BJ (cell line): ENCODE results near the gene RPL12. TPM values are rescaled to one million over a fixed set of nuclear protein-coding genes. Genes with fewer than 3 reads are reported as not detected.

Source experiments
- CTCF ChIA-PET: fragments of 350-600 bp; formaldehyde crosslinking; extraction: SDS; loops from one replicate; lab custom pipeline; 2021; ENCODE audit warnings: antibody characterized with exemption, inconsistent platforms; lab: Yijun Ruan, JAX
- POLR2A ChIA-PET: fragments of 300-600 bp; sonication (Branson Sonifier 250); formaldehyde crosslinking; extraction: SDS; loops from one replicate; lab custom pipeline; 2021; ENCODE audit warnings: antibody characterized with exemption; lab: Charles Lee
- DNase-seq: peaks from one replicate; pipeline ENCODE4 v3.0.0-alpha.2; 2011; ENCODE audit warnings: low read depth
- H3K27me3 ChIP-seq: 2 replicates; pipeline ENCODE4 v1.6.0; 2011; ENCODE audit warnings: low read length; ENCODE audit not compliant: control insufficient read depth, insufficient read depth
- H3K36me3 ChIP-seq: 2 replicates; pipeline ENCODE4 v1.5.1; 2011; ENCODE audit warnings: low read length; ENCODE audit not compliant: control insufficient read depth, insufficient read depth
- H3K4me3 ChIP-seq: 2 replicates; pipeline ENCODE4 v1.5.1; 2011; ENCODE audit warnings: low read depth, mild to moderate bottlenecking, control low read depth, low read length
- polyA minus RNA-seq: library from RNA; depleted of rRNA, polyadenylated mRNA; stranded (reverse); fragments of >200 nt; gene quantifications from 2 replicates; pipeline ENCODE4 v1.2.3, GENCODE V29; 2011; rRNA and poly(A)+ RNA removed
- polyA plus RNA-seq: library from polyadenylated mRNA; depleted of rRNA; stranded (reverse); fragments of >200 nt; gene quantifications from 2 replicates; pipeline ENCODE4 v1.2.3, GENCODE V29; 2011; rRNA removed
- TF ChIP-seq, protein P1 (sequence below): IDR thresholded peaks from 2 replicates; pipeline ENCODE4 v1.5.1; 2011; ENCODE audit warnings: low read depth, mild to moderate bottlenecking, control low read depth, inconsistent platforms, low read length, moderate library complexity; ENCODE audit not compliant: insufficient read depth

Gene RPL12
- polyA plus RNA-seq (2,343 and 2,359 TPM in 2 replicates), polyA minus RNA-seq (989 and 1,794 TPM in 2 replicates)

DNA sequence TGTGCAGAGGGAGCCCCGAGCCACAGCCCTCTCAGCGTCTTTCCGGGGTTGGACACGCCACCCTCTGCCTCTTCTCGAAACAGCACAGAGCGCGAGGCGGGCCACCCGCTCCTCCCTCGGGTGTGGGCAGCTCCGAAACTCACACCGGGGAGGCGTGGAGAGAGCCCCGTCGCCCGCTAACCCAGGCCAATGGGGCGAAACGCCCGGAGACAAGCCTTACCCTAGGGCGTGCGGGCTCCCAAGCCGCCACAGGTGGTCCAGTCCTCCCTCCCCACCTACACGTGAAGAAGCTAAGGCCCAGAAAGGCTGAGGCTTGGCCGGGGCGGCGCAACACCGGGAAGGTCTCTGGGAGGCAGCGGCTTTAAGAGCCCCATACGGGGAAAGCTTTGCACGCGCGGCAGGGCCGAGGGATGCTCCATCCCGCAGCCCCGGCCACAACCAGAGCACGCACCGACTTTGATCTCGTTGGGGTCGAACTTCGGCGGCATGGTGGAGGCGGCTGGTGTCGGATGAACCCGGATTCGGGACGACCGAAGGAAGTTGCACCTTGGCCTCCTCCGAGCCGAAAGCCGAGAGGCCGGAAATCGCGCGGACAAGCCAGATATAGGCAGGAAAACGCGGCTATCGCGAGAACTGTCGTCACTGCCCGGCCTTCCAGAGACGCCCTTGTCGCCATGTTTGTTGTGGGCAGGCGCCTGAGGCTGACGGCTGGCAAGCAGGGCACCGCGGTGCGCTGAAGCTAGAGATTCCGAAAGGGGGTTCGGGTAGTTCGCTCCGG lies at the start of gene RPL12, which contains the start of gene LRSAM1:
RPL12 (minus strand) TSS at position 577 of the 778 bp plus-strand sequence; CDS start at position 488, 89 bp downstream.
LRSAM1 (plus strand) TSS at position 681 of the 778 bp plus-strand sequence. CDS start 3,018 bp downstream, outside the sequence.
- DNase-seq, result peak; percentile 40
- ChIA-PET CTCF (interaction anchor here (1.4 kb wide), 1 partner anchor 16 kb away, joined by 3 read pairs; no protein-coding TSS in a partner anchor), POLR2A (interaction anchor here (0.6 kb wide), 1 partner anchor 27 kb away, joined by 3 read pairs; the partner anchor contains the start of gene ZNF79)
- peaks cover 27% of the 10 kb centered on the region for H3K36me3 ChIP-seq
- TF ChIP-seq, protein P1, sequence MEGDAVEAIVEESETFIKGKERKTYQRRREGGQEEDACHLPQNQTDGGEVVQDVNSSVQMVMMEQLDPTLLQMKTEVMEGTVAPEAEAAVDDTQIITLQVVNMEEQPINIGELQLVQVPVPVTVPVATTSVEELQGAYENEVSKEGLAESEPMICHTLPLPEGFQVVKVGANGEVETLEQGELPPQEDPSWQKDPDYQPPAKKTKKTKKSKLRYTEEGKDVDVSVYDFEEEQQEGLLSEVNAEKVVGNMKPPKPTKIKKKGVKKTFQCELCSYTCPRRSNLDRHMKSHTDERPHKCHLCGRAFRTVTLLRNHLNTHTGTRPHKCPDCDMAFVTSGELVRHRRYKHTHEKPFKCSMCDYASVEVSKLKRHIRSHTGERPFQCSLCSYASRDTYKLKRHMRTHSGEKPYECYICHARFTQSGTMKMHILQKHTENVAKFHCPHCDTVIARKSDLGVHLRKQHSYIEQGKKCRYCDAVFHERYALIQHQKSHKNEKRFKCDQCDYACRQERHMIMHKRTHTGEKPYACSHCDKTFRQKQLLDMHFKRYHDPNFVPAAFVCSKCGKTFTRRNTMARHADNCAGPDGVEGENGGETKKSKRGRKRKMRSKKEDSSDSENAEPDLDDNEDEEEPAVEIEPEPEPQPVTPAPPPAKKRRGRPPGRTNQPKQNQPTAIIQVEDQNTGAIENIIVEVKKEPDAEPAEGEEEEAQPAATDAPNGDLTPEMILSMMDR, result 0 out of 2 replicates have a peak, but pooled peaks have one; percentile 18
- H3K4me3 ChIP-seq, result peak within 1 kb of the TSS; percentile 96
- H3K27me3 ChIP-seq, result no peaks in the 10 kb centered on the region

DNA sequence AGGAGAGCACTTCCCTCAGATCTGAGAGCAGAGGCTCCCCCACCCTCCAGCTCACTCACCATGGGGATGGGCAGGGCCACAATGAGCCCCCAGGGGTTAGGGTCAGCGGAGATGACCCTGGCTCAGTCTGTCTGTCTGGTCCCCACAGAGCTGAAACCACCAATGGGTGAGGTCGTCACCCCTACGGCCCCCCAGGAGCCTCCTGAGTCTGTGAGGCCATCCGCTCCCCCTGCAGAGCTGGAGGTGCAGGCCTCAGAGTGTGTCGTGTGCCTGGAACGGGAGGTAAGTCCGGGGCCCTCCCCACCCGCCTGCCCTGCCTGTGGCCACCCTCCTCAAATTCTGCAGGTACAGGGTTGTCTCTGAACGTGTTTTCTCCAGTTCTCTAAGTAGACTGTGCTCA lies 49.7 kb upstream of the RPL12 start:
- Histone ChIP-seq H3K27me3 (no peaks in the 10 kb centered on the region), H3K4me3 (no peak overlapping the region), H3K36me3 (peaks cover 46% of the 10 kb centered on the region)
- DNase-seq, result no peak
- CTCF ChIA-PET, result interaction anchor here (0.5 to 1.1 kb wide), 3 partner anchors 11 to 56 kb away, joined by 3 read pairs; no protein-coding TSS in a partner anchor
- POLR2A ChIA-PET, result no interaction called here
- TF ChIP-seq, protein P1, result no peak

DNA sequence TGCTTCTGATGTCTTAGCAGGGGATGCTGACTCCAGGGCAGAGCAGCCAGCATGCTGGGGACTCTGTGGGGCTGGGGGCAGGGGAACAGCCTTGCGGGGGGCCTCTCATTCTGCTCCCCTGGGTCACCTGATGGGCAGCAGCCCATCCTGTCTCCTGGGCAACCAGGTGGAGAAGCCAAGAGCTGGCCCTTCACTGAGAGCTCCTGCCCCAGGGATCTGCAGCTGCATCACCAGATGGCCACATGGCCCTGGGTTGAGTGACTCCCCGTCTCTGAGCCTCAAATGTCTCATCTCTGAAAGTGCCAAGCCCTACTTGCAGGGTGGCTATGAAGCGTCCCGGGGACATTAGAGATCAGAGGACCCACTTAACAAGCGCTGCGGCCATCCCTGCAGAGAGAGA lies 49.2 kb upstream of the RPL12 start:
- no peak overlapping the region for H3K4me3 ChIP-seq
- POLR2A ChIA-PET, result no interaction called here
- CTCF ChIA-PET, result interaction anchor here (1.0 kb wide), 1 partner anchor 57 kb away, joined by 3 read pairs; no protein-coding TSS in a partner anchor
- peaks cover 44% of the 10 kb centered on the region for H3K36me3 ChIP-seq
- DNase-seq, result no peak
- H3K27me3 ChIP-seq, result no peaks in the 10 kb centered on the region
- TF ChIP-seq, protein P1, result no peak

DNA sequence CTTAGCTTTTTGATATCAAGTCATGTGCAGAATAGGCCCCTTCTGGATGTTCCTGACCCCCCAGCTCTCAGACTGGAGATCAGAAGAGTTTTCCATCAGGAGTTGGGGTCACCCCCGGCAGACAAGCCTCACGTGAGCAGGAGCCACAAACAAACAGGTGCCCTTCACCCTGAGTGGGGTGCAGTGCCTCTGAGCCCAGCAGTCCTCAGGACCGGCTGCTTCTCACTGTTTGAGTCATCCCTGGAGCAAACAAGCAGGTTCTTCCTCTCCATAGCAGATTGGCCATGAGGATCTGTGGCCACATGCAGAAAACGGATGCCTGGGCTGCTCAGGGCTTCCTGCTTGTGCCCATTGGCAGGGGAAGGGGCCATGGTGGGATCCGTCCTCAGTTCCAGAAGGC lies 47.1 kb upstream of the RPL12 start:
- peaks cover 32% of the 10 kb centered on the region for H3K36me3 ChIP-seq
- POLR2A ChIA-PET, result no interaction called here
- no peak for DNase-seq
- no peak overlapping the region for H3K4me3 ChIP-seq
- no peaks in the 10 kb centered on the region for H3K27me3 ChIP-seq
- CTCF ChIA-PET, result interaction anchor here (0.7 to 1.2 kb wide), 3 partner anchors 27 to 237 kb away, joined by 3 to 4 read pairs (median 3); partner anchors contain the start of gene TOR2A
- TF ChIP-seq, protein P1, result no peak

DNA sequence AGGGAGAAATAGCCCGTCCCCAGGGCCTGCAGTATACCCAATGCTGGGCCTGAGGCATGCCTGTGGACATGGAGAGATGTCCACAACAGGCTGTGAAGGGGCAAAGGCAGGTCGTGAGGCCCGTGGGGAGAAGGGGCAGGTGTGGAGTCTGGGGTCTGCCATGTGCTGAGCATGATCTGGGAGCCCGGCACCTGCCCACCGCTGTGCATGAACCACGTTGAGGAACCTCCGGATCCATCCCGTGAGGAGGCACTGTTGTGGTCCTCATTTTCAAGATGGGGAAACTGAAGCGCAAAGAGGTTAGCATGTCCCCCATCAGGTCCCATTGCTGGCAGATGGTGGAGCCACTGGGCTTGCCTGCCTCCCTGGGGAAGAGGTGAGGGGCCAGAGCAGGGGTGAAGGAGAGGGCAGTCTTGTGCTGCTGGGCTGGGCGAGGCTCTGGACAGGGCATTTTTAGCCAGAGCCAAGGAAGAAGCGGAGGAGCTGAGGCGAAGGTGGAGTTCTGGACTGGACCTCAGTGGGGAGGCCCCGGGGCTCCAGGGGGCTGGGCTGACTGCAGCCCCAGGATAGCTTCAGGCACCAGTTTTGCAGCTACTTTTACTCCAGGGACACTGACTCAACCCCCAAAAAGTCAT lies 46.6 kb upstream of the RPL12 start:
- H3K36me3 ChIP-seq, result peaks cover 27% of the 10 kb centered on the region
- POLR2A ChIA-PET, result no interaction called here
- CTCF ChIA-PET, result interaction anchor here (0.7 to 1.0 kb wide), 2 partner anchors 28 to 237 kb away, joined by 3 to 4 read pairs; partner anchors contain the start of gene TOR2A

More for the DNA sequence above, 46.6 kb upstream of the RPL12 start:
- DNase-seq, result no peak
- TF ChIP-seq, protein P1, result no peak
- no peaks in the 10 kb centered on the region for H3K27me3 ChIP-seq
- H3K4me3 ChIP-seq, result no peak overlapping the region
